ENCODE results near the gene PSEN2.
"Not testable (repeated sequence)": the region's sequence is repeated elsewhere in the genome, so short reads cannot be mapped to it uniquely, and the experiment has no call there.

DNA sequence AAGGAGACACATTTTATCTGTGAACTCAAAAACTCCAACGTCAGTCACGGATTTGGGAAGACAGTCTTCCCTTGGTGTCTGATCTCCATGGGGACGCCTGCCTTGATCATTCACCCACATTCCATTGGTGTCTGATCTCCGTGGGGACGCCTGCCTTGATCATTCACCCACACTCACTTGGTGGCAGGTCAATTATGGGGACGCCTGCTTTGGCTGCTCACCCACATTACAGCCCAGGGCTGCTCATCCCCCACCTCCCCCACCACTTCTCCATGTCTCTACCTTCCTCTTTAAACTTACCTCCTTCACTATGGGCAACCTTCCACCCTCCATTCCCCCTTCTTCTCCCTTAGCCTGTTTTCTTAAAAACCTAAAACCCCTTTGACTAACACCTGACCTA is 36.2 kb upstream of the PSEN2 start:
- not testable (repeated sequence) for TF ChIP-seq NANOG (IDR thresholded peaks at IDR 0.05; ENCODE audit: insufficient read depth, low read depth, low read length, poor library complexity, severe bottlenecking); SP4 (IDR thresholded peaks at IDR 0.05; ENCODE audit: low read length); EZH2 (IDR thresholded peaks at IDR 0.05; ENCODE audit: low read depth, low read length, severe bottlenecking); JUND (IDR thresholded peaks at IDR 0.05; ENCODE audit: low read length)
- TF ChIP-seq, protein P1, sequence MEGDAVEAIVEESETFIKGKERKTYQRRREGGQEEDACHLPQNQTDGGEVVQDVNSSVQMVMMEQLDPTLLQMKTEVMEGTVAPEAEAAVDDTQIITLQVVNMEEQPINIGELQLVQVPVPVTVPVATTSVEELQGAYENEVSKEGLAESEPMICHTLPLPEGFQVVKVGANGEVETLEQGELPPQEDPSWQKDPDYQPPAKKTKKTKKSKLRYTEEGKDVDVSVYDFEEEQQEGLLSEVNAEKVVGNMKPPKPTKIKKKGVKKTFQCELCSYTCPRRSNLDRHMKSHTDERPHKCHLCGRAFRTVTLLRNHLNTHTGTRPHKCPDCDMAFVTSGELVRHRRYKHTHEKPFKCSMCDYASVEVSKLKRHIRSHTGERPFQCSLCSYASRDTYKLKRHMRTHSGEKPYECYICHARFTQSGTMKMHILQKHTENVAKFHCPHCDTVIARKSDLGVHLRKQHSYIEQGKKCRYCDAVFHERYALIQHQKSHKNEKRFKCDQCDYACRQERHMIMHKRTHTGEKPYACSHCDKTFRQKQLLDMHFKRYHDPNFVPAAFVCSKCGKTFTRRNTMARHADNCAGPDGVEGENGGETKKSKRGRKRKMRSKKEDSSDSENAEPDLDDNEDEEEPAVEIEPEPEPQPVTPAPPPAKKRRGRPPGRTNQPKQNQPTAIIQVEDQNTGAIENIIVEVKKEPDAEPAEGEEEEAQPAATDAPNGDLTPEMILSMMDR (IDR thresholded peaks at IDR 0.05; ENCODE audit: control extremely low read depth in 1 of 3, insufficient read depth in 1 of 3, low read depth in 1 of 3, low read length in 3 of 3), result not testable (repeated sequence)
